ENCODE measurements around the gene SMIM11.

The SMIM11 gene

GRCh38 chr21:34351786-34352241 is 23.5 kb upstream of the SMIM11 start:
- TF ChIP-seq FOXP2 (optimal IDR thresholded peaks at IDR 0.05; ENCODE audit: borderline replicate concordance, extremely low read depth, extremely low read length, insufficient read depth) = no peak
- no peak for TF ChIP-seq SIN3A (IDR thresholded peaks at IDR 0.05; ENCODE audit: borderline replicate concordance, insufficient read depth, low read length)
- no peak for TF ChIP-seq REST (IDR thresholded peaks at IDR 0.05; ENCODE audit: insufficient read depth in 1 of 2, low read depth in 2 of 2, low read length in 2 of 2)
- no peak for TF ChIP-seq TAF1 (IDR thresholded peaks at IDR 0.05; ENCODE audit: borderline replicate concordance, insufficient read depth, low read length)
- TF ChIP-seq POLR2AphosphoS5 (IDR thresholded peaks at IDR 0.05; ENCODE audit: low read depth, low read length) = no peak

- TF ChIP-seq POLR2AphosphoS5 (IDR thresholded peaks at IDR 0.05; ENCODE audit: low read depth, low read length) (no peak), REST (IDR thresholded peaks at IDR 0.05; ENCODE audit: insufficient read depth in 1 of 2, low read depth in 2 of 2, low read length in 2 of 2) (no peak)
These were observed 22.8 kb upstream of the SMIM11 start for GRCh38 chr21:34352556-34352955.

GRCh38 chr21:34353182-34353581 is 22.1 kb upstream of the SMIM11 start:
- TF ChIP-seq REST (IDR thresholded peaks at IDR 0.05; ENCODE audit: insufficient read depth in 1 of 2, low read depth in 2 of 2, low read length in 2 of 2) = no peak
- TF ChIP-seq TAF1 (IDR thresholded peaks at IDR 0.05; ENCODE audit: borderline replicate concordance, insufficient read depth, low read length) = no peak

GRCh38 chr21:34354836-34355235 is 20.5 kb upstream of the SMIM11 start:
- TF ChIP-seq TAF1 (IDR thresholded peaks at IDR 0.05; ENCODE audit: borderline replicate concordance, insufficient read depth, low read length) = no peak
- no peak for TF ChIP-seq SIN3A (IDR thresholded peaks at IDR 0.05; ENCODE audit: borderline replicate concordance, insufficient read depth, low read length)
- TF ChIP-seq POLR2AphosphoS5 (IDR thresholded peaks at IDR 0.05; ENCODE audit: low read depth, low read length) = no peak
- no peak for TF ChIP-seq FOXP2 (optimal IDR thresholded peaks at IDR 0.05; ENCODE audit: borderline replicate concordance, extremely low read depth, extremely low read length, insufficient read depth)

- TF ChIP-seq SIN3A (IDR thresholded peaks at IDR 0.05; ENCODE audit: borderline replicate concordance, insufficient read depth, low read length) (no peak), REST (IDR thresholded peaks at IDR 0.05; ENCODE audit: insufficient read depth in 1 of 2, low read depth in 2 of 2, low read length in 2 of 2) (no peak), POLR2AphosphoS5 (IDR thresholded peaks at IDR 0.05; ENCODE audit: low read depth, low read length) (no peak), FOXP2 (optimal IDR thresholded peaks at IDR 0.05; ENCODE audit: borderline replicate concordance, extremely low read depth, extremely low read length, insufficient read depth) (no peak), TAF1 (IDR thresholded peaks at IDR 0.05; ENCODE audit: borderline replicate concordance, insufficient read depth, low read length) (no peak)
These were observed 19.7 kb upstream of the SMIM11 start for GRCh38 chr21:34355570-34355969.
